GM23248 (cell line): ENCODE measurements around the gene TGFBR3L.

Experiments used
- EZH2 ChIP-seq: fragments of 200-600 bp; sonication (generic); IDR thresholded peaks from 2 replicates; pipeline ENCODE4 v1.6.1; 2018; ENCODE audit warnings: antibody characterized with exemption, mild to moderate bottlenecking; ENCODE audit not compliant: insufficient read depth, poor library complexity, severe bottlenecking
- EZH2phosphoT487 ChIP-seq: fragments of 200-600 bp; sonication (generic); IDR thresholded peaks from 2 replicates; pipeline ENCODE4 v1.6.1; 2018; ENCODE audit warnings: antibody characterized with exemption, moderate library complexity, mild to moderate bottlenecking, low read depth; ENCODE audit not compliant: insufficient read depth

DNA sequence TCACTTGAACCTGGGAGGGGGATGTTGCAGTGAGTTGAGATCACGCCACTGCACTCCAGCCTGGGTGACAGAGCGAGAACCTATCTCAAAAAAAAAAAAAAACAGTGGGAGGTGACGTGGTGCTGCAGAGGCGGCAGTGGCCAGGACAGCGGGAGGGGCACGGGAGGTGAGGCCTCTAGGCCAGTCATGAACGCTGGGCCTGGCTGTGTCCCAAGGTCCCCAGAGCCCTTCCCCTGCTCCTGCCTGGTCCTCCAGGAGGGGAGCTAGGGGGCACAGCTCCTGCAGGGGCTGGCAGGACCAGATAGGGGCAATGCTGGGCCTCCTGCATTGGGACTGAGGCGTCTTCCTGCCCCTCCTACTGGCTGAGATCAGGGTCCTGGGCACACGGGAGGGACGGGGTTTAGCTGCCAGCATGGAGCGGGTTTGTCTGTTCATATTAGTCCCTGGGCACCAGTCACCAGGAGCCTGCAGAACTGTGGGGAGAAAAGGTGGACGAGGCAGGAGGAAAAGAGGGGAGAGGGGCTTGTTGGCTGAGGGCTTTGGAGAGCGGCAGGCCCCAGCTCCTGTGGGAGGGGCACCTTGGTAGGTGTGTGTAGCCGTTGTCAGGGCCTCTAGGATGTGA lies 6.4 kb upstream of the TGFBR3L start:
- no peak for TF ChIP-seq EZH2
- no peak for TF ChIP-seq EZH2phosphoT487
